Esophagus mucosa (tissue), 1 donor: Measurements from ENCODE around the gene BTC. TPM values are rescaled to one million over a fixed set of nuclear protein-coding genes. Genes with fewer than 3 reads are reported as not detected.
"Not testable (repeated sequence)": the region's sequence is repeated elsewhere in the genome, so short reads cannot be mapped to it uniquely, and the experiment has no call there.

Experiments used
- ATAC-seq: fragments of 200-7000 bp; cut with Tn5 transposase; one replicate; pipeline ENCODE4 v1.9.1; 2020
- total RNA-seq: library from RNA; stranded (reverse); gene quantifications from one replicate; pipeline ENCODE4 v1.2.4, GENCODE V29; 2023
- donor health status: DM: yes; HTN: yes; CAD: no.

Gene BTC
- total RNA-seq, 1 donor from 2014 or later: 1.4 TPM

DNA sequence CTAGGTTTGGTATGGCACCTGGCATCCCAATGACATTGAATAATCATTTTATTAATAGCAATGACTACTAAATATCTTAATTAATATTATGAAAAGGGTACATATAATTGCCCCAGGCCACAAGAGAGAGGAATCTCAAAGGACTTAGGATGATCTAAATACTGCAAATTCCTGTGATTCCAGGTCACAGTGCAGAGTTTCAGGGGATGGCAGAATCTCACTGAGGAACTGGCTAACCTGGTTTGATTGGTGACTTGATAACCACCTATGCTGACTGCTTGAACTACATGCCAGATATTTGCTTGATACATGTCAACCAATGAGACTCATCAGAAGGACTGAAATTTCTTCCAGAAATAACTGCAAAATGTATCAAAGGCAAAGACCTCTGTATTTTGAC is 37.2 kb downstream of the BTC start:
- ATAC-seq: no peak

- ATAC-seq: no peak
Observed at GRCh38 chr4:74755486-74755885, 38.8 kb downstream of the BTC start.

DNA sequence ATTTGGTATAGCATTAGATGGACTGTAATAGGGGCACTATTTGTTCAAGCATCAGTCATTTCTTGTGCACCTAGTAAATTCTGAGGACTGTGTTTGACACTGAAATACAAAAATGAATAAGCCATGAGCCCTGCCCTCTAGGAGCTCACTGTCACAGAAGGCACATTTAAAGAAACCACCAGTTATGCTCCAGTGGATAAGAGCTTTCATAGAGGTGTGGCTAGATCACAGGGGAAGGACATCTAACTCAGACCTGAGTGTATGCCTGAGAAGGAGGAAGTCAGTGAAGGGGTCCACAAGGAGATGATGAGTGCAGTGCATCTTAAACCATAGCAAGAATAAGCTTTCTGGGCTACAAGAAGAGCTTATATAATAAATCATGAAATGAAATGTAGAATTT is 40.1 kb downstream of the BTC start:
- no peak for ATAC-seq

DNA sequence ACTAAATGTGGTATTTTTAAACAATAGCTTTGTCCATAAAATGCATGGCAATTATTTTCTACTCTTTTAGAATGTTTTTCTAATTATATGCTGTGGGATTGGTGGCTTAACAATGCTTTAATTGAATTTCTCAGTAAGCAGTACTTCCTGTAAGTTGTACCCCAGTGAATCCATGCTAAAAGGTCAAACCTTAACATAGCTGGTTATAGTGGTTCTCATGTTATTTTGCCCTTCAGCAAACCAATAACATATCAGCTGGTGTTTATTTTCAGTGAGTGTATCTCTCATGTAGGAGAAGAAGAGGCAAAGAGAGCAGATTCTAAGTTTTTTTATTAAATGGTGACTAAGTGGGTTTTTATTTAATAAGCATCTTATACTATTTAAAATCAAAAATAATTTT is 41.5 kb downstream of the BTC start:
- no peak for ATAC-seq

- no peak for ATAC-seq
Observed at GRCh38 chr4:74751856-74752255, 42.5 kb downstream of the BTC start.

DNA sequence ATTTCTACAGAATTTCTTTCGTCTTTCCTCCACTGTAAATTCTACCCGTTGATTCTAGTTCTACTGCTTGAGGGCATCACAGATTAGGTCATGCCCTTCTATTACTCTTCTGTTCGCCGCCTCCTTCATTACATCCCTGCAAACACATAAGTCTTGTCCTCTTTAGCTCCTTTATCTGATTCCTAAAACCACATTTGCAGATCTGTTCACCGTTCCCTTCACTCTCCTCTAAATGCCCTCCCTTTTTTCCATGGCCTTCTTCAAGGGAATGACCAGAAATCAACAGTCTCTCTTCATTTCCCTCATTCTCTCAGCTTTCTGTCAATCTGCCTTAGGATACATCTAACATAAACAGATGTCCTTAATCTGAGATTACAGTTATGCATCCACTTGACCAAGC is 43.1 kb downstream of the BTC start:
- no peak for ATAC-seq

- ATAC-seq: no peak
Observed at GRCh38 chr4:74742185-74742584, 52.1 kb downstream of the BTC start.

DNA sequence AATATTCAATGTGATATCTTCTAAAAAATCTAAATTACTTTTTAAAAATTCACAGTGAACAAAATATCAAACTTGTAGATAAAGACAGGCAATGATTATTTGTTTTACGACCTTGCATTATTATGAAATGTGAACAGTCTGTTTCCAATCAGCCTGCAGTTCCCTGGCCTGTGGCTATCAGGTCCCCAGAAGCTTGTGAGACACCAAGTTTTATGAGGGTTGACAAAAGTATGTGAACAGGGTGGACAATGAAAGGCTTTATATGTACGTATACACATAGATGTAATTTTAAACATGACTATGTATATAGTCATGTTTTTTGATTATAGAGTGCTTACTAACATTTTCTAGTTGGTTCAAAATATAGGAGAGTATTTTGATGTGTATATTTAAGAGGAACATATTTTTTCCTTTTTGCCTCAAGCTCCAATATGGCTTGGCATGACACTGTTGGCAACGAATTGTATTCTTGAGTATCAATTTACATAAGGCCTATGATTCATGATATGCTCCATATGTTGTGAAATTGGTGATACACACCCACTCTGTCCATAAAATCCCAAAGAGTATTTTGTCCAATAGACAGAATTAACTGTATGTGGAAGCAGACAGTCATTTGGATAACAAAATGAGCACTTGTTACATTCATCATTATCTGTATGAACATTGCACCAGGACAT is 55.7 kb downstream of the BTC start:
- peak; percentile 95 for ATAC-seq

DNA sequence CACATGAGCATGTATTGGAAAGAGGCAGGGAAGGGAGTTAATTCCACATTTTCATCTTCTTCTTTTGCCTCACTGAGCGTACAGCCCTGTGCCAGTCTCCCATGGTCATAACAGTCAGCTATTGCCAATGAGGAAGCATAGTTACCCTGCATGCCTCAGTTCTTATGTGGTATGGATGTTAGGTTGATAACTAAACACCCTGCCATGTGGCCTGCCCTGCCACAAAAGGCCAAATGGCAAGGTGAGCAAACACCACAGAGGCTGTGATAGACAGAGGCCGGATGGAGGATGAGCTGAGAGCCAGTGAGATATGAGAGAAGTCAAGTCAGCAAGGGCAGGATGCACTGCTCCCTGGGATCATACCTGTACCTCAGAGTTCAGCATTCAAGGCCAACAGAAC is 59.3 kb downstream of the BTC start:
- ATAC-seq: no peak

- ATAC-seq: no peak
Observed at GRCh38 chr4:74733756-74734155, 60.6 kb downstream of the BTC start.

- ATAC-seq: no peak
Observed at GRCh38 chr4:74724979-74725378, 69.3 kb downstream of the BTC start.

DNA sequence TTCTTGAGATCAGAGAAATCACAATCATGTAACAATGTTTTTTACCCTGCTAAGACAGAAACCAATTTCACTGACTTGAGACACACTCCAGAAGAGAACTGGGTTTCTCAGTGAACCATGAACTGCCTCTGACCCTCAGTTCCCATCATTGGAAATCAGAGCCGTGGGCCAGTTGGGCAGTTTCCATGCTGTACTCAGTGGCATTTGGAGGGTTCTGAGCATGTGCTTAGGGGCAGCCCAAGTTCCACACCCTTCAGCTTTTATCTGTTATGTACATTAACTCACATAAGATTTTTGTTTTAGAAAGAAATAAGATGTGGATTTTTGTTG is 77.9 kb downstream of the BTC start:
- no peak for ATAC-seq

GRCh38 chr4:74715706-74716435 is 78.5 kb downstream of the BTC start:
- ATAC-seq: peak; percentile 57

DNA sequence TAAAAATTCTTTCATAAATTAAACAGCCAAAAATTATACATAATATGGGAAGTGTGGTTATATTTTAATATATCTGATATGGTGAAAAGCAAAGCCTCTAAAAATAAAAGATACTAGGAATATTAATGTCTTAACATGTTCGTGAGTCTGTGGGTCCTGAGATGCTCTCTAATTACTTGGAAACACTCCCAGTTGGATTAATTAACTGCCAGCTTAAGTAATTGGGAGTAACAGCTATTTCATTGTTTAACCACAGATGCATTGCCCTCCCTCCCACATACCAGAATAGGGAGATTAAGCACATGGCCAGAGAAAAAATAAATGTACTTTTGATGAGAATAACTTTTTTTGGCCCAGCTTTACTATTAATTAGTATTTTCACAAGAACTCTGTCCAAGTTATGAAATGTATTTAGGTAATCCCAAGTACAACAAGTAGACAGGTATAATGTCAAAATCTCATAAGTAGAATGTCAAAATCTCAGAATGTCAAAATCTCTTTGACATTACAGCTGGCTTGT is 79.7 kb downstream of the BTC start:
- ATAC-seq: no peak

GRCh38 chr4:74708135-74708534 is 86.2 kb downstream of the BTC start:
- not testable (repeated sequence) for ATAC-seq

Other genes with a start within 250 kb of the BTC start
- 1.8 TPM for gene PARM1, start 138.6 kb upstream of the BTC start, total RNA-seq